Esophagus muscularis mucosa (tissue), 4 donors: ENCODE measurements around the gene CEBPG. TPM values are rescaled to one million over a fixed set of nuclear protein-coding genes. Genes with fewer than 3 reads are reported as not detected.

Experiments
- DNase-seq: peaks from one replicate; pipeline ENCODE4 v3.0.0-alpha.2; 2017; ENCODE audit errors: extremely low spot score
- H3K27ac ChIP-seq, 4 donors: fragments of 200-600 bp; sonication (generic); replicated peaks in 1 of 4; 1 replicate in 3 of 4; 2 replicates in 1 of 4; pipeline ENCODE4 v1.5.1; 2016 to 2019; ENCODE audit warnings: mild to moderate bottlenecking in 1 of 4
- H3K27me3 ChIP-seq, 4 donors: fragments of 200-600 bp; sonication (generic); one replicate each; pipeline versions ENCODE4 v1.5.1 to v1.6.0; 2016 to 2019
- H3K36me3 ChIP-seq, 4 donors: fragments of 200-600 bp; sonication (generic); one replicate each; pipeline ENCODE4 v1.5.1; 2016 to 2019
- H3K4me1 ChIP-seq, 4 donors: fragments of 200-600 bp; sonication (generic); one replicate each; pipeline ENCODE4 v1.5.1; 2016 to 2019
- H3K4me3 ChIP-seq, 4 donors: fragments of 200-600 bp; sonication (generic); 1 replicate in 2 of 4; 2 replicates in 2 of 4; pipeline ENCODE4 v1.5.1; 2016 to 2019; ENCODE audit warnings: mild to moderate bottlenecking in 4 of 4, moderate library complexity in 1 of 4
- H3K9me3 ChIP-seq, 4 donors: fragments of 200-600 bp; sonication (generic); 1 replicate in 3 of 4; 2 replicates in 1 of 4; pipeline ENCODE4 v1.5.1; 2016 to 2019
- EP300 ChIP-seq: sonication (generic); formaldehyde crosslinking; IDR thresholded peaks from one replicate; pipeline ENCODE4 v1.6.1; 2017; ENCODE audit warnings: antibody characterized with exemption
- POLR2A ChIP-seq: fragments of 450-650 bp; IDR thresholded peaks from one replicate; pipeline ENCODE4 v1.6.1; 2017; ENCODE audit warnings: antibody characterized with exemption, moderate library complexity, mild to moderate bottlenecking, low read depth
- POLR2AphosphoS5 ChIP-seq, 2 donors: sonication (generic); formaldehyde crosslinking; IDR thresholded peaks; one replicate each; pipeline ENCODE4 v1.6.1; 2017; ENCODE audit warnings: antibody characterized with exemption in 2 of 2
- WGBS: methylation state at CpG from one replicate; pipeline ENCODE4 v1.1.5; 2018; 5-methylcytosine and 5-hydroxymethylcytosine counted together
- intact Hi-C: fragments of 100-400 bp; cut with DNase I; formaldehyde crosslinking; loops from one replicate; pipeline ENCODE4 v1.15.1; 2023
- total RNA-seq, 4 donors: library from RNA; depleted of rRNA; stranded (reverse); fragments of >200 nt; gene quantifications; one replicate each; pipeline versions ENCODE4 v1.1.0 to v1.2.1, GENCODE V29; 2016
- TF ChIP-seq, protein P1 (sequence below), 3 experiments: fragments of 200-600 bp in 2 of 3; fragments of 450-650 bp in 1 of 3; sonication (generic) in 2 of 3; IDR thresholded peaks; one replicate each; pipeline ENCODE4 v1.5.1; 2017 to 2019; ENCODE audit warnings: antibody characterized with exemption in 3 of 3, mild to moderate bottlenecking in 2 of 3, moderate library complexity in 1 of 3

Gene CEBPG
- total RNA-seq, 4 donors from 2014 or later = 23.1 to 30.3 (median 28.5) TPM

DNA sequence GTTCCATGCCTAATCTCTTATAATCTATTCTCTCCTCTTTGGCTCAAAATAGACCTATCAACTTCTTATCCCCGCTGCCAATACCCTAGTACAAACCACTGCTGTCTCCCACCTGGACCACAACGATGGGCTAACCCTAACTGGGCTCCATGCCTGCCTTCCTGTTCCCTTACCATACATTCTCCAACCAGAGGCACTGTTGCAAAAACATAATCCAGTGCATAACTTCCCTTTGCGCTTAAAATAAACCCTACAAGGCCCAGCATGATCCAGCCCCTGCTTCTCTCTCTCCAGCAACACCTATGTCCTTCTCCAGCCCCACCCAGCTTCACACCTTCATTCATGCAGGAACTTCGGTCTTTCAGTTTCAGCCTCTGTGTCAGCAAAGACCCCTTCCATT lies 43.8 kb upstream of the CEBPG start:
- WGBS = 65% methylated on average over 4 of the region's 4 CpGs

DNA sequence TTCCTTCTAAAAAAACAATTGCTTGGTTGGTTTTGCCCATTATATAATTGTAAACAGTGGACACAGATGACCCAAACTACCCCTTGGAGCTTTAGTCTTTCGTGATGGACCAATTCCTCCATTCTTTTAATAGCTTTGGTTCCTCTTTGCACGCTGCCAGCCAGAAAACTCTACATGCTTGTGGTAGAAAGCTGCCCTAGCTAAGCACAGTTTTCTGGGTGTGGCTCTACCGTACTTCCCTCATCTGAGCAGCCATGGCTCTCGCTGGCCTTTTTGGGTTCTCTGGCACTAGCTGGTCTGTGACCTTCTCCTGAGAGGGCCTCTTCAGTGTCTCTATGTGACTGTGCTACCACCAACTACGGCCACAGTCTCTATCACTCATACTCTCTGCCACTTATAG lies 41.3 kb upstream of the CEBPG start:
- Histone ChIP-seq H3K36me3 (no peaks in the 10 kb centered on the region), H3K27me3 (peaks cover 0 to 19% (median 0%) of the 10 kb centered on the region in 4 donors), H3K4me1 (no peaks in the 10 kb centered on the region), H3K4me3 (no peak overlapping the region), H3K27ac (no peak overlapping the region), H3K9me3 (no peaks in the 10 kb centered on the region)
- intact Hi-C loops = no loop called here
- TF ChIP-seq POLR2A (no peak), POLR2AphosphoS5 (IDR thresholded peaks at IDR 0.05) (no peak), EP300 (no peak)
- TF ChIP-seq, protein P1, sequence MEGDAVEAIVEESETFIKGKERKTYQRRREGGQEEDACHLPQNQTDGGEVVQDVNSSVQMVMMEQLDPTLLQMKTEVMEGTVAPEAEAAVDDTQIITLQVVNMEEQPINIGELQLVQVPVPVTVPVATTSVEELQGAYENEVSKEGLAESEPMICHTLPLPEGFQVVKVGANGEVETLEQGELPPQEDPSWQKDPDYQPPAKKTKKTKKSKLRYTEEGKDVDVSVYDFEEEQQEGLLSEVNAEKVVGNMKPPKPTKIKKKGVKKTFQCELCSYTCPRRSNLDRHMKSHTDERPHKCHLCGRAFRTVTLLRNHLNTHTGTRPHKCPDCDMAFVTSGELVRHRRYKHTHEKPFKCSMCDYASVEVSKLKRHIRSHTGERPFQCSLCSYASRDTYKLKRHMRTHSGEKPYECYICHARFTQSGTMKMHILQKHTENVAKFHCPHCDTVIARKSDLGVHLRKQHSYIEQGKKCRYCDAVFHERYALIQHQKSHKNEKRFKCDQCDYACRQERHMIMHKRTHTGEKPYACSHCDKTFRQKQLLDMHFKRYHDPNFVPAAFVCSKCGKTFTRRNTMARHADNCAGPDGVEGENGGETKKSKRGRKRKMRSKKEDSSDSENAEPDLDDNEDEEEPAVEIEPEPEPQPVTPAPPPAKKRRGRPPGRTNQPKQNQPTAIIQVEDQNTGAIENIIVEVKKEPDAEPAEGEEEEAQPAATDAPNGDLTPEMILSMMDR (IDR thresholded peaks at IDR 0.05) = no peak
- no peak for DNase-seq
- 79% methylated on average over 5 of the region's 5 CpGs for WGBS

More for the DNA sequence above, 43.8 kb upstream of the CEBPG start:
- no peak overlapping the region for H3K27ac ChIP-seq
- no peak overlapping the region for H3K4me3 ChIP-seq
- no peak for DNase-seq
- peaks cover 0 to 16% (median 7%) of the 10 kb centered on the region in 4 donors for H3K9me3 ChIP-seq
- TF ChIP-seq POLR2A = no peak
- TF ChIP-seq POLR2AphosphoS5 (IDR thresholded peaks at IDR 0.05) = no peak
- no peak for TF ChIP-seq EP300
- TF ChIP-seq, protein P1 (IDR thresholded peaks at IDR 0.05) = no peak
- intact Hi-C loops = no loop called here
- peaks cover 0 to 19% (median 0%) of the 10 kb centered on the region in 4 donors for H3K27me3 ChIP-seq
- H3K4me1 ChIP-seq = no peaks in the 10 kb centered on the region
- no peaks in the 10 kb centered on the region for H3K36me3 ChIP-seq

DNA sequence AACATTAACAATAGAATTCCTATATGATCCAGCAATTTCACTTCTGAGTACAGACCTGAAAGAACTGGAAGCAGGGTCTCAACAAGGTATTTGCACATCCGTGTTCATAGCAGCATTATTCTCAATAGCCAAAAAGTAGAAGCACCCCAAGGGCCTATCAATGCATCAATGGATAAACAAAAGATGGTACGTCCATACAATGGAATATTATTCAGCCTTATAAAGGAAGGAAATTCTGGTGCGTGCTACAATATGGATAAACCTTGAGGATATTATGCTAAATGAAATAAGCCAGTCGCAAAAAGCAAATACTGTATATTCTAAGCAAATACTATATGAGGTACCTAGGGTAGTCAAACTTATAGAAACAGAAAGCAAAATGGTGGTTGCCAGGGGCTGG lies 40.4 kb upstream of the CEBPG start:
- 92% methylated on average over 4 of the region's 4 CpGs for WGBS
- no peak for DNase-seq
- TF ChIP-seq POLR2AphosphoS5 (IDR thresholded peaks at IDR 0.05) (no peak), EP300 (no peak), POLR2A (no peak)
- TF ChIP-seq, protein P1 (IDR thresholded peaks at IDR 0.05) = no peak
- intact Hi-C loops = no loop called here
- Histone ChIP-seq H3K4me1 (no peaks in the 10 kb centered on the region), H3K27me3 (peaks cover 0 to 19% (median 0%) of the 10 kb centered on the region in 4 donors), H3K27ac (no peak overlapping the region), H3K36me3 (no peaks in the 10 kb centered on the region), H3K9me3 (no peaks in the 10 kb centered on the region), H3K4me3 (no peak overlapping the region)

DNA sequence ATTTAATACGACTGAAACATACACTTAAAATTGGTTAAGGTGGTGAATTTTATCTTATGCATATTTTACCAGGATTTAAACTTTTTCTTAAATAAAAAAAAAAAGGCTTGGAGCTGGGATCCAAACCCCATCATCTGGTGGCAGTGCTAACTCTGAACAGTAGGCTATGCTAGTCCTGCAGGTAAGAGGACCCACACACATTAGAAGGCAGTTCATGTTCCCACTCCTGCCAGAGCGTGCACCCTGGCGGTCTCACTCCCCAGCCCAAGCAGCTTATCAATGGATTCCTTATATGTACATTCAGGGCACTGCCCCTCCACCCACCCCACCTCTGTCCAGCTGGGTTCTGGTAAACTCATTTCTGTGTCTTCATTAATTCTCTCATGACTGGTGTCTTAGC lies 39.9 kb upstream of the CEBPG start:
- H3K9me3 ChIP-seq = no peaks in the 10 kb centered on the region
- no peak overlapping the region for H3K4me3 ChIP-seq
- H3K4me1 ChIP-seq = no peaks in the 10 kb centered on the region
- intact Hi-C loops = no loop called here
- H3K36me3 ChIP-seq = no peaks in the 10 kb centered on the region
- no peak overlapping the region for H3K27ac ChIP-seq
- peaks cover 0 to 14% (median 0%) of the 10 kb centered on the region in 4 donors for H3K27me3 ChIP-seq
- DNase-seq = no peak
- no peak for TF ChIP-seq EP300
- no peak for TF ChIP-seq POLR2A
- TF ChIP-seq POLR2AphosphoS5 (IDR thresholded peaks at IDR 0.05) = no peak
- TF ChIP-seq, protein P1 (IDR thresholded peaks at IDR 0.05) = no peak
- WGBS = 88% methylated on average over 3 of the region's 3 CpGs

DNA sequence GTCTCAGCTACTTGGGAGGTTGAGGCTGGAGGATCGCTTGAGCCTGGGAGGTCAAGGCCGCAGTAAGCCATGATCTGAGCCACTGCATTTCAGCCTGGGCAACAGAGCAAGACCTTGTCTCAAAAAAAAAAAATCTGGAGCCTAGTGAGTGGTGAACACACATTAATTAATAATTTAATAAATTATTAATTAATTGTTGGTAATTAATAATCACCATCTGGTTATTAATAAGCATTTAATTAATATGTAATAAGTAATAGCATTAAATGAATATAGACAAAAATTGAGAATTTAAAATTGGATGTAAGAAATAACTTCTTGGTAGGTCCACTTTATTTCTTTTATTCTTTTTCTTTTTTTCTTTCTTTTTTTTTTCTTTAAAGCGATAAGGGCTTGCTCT lies 39.2 kb upstream of the CEBPG start:
- H3K27ac ChIP-seq = no peak overlapping the region
- WGBS = 98% methylated on average over 3 of the region's 3 CpGs
- no peak for DNase-seq
- TF ChIP-seq POLR2A = no peak
- TF ChIP-seq, protein P1 (IDR thresholded peaks at IDR 0.05) = no peak
- TF ChIP-seq POLR2AphosphoS5 (IDR thresholded peaks at IDR 0.05) = no peak
- no peak for TF ChIP-seq EP300
- H3K27me3 ChIP-seq = peaks cover 0 to 8% (median 0%) of the 10 kb centered on the region in 4 donors
- H3K4me3 ChIP-seq = no peak overlapping the region
- H3K36me3 ChIP-seq = no peaks in the 10 kb centered on the region
- H3K9me3 ChIP-seq = no peaks in the 10 kb centered on the region
- no peaks in the 10 kb centered on the region for H3K4me1 ChIP-seq
- intact Hi-C loops = no loop called here
